ENCODE data around the gene FBXO42. TPM values are rescaled to one million over a fixed set of nuclear protein-coding genes. Genes with fewer than 3 reads are reported as not detected.

The FBXO42 gene
- polyA plus RNA-seq, 1 experiment = 15.1 TPM

GRCh38 chr1:16380868-16381267 lies 28.6 kb upstream of the FBXO42 start:
- no peak overlapping the region for H3K27ac ChIP-seq (ENCODE audit: low read depth, low read length)
- POLR2A ChIA-PET = interaction anchor here (0.6 kb wide), 1 partner anchor 14 kb away, joined by 3 read pairs; the partner anchor contains the start of gene SZRD1
- CTCF ChIA-PET = interaction anchor here (0.6 to 0.7 kb wide), 2 partner anchors 12 to 17 kb away, joined by 4 read pairs; no protein-coding TSS in a partner anchor
- DNase-seq (ENCODE audit: low read depth, low spot score) = no peak
- H3K27me3 ChIP-seq (ENCODE audit: control insufficient read depth, insufficient read depth, low read length) = no peaks in the 10 kb centered on the region
- no peak for TF ChIP-seq CTCF (IDR thresholded peaks at IDR 0.05; ENCODE audit: low read depth, low read length)
- no peaks in the 10 kb centered on the region for H3K9me3 ChIP-seq (ENCODE audit: control insufficient read depth, insufficient read depth, low read length)
- H3K4me3 ChIP-seq (ENCODE audit: low read depth, low read length) = no peak overlapping the region

- ChIA-PET CTCF (interaction anchor here (0.7 kb wide), 1 partner anchor 18 kb away, joined by 6 read pairs; no protein-coding TSS in a partner anchor), POLR2A (no interaction called here)
- H3K4me3 ChIP-seq (ENCODE audit: low read depth, low read length) = no peak overlapping the region
- H3K9me3 ChIP-seq (ENCODE audit: control insufficient read depth, insufficient read depth, low read length) = no peaks in the 10 kb centered on the region
- no peak for DNase-seq (ENCODE audit: low read depth, low spot score)
- no peaks in the 10 kb centered on the region for H3K27me3 ChIP-seq (ENCODE audit: control insufficient read depth, insufficient read depth, low read length)
- no peak overlapping the region for H3K27ac ChIP-seq (ENCODE audit: low read depth, low read length)
- no peak for TF ChIP-seq CTCF (IDR thresholded peaks at IDR 0.05; ENCODE audit: low read depth, low read length)
Measured at GRCh38 chr1:16378443-16378842, 26.2 kb upstream of the FBXO42 start.

- ChIA-PET POLR2A (no interaction called here), CTCF (interaction anchor here (0.7 kb wide), 1 partner anchor 10 kb away, joined by 11 read pairs; no protein-coding TSS in a partner anchor)
- TF ChIP-seq CTCF (IDR thresholded peaks at IDR 0.05; ENCODE audit: low read depth, low read length) = no peak
Measured at GRCh38 chr1:16376971-16377370, 24.7 kb upstream of the FBXO42 start.

GRCh38 chr1:16375521-16376340 lies 23.5 kb upstream of the FBXO42 start:
- Histone ChIP-seq H3K27ac (ENCODE audit: low read depth, low read length) (peak overlapping the region; percentile 90), H3K9me3 (ENCODE audit: control insufficient read depth, insufficient read depth, low read length) (no peaks in the 10 kb centered on the region), H3K4me3 (ENCODE audit: low read depth, low read length) (peak overlapping the region; percentile 15; the same call in 1 of the 2 replicates), H3K27me3 (ENCODE audit: control insufficient read depth, insufficient read depth, low read length) (no peaks in the 10 kb centered on the region)
- POLR2A ChIA-PET = interaction anchor here (0.5 to 1.5 kb wide), 7 partner anchors 8 to 529 kb away, joined by 3 to 10 read pairs (median 4); partner anchors contain the start of gene SZRD1
- peak; percentile 54 for DNase-seq (ENCODE audit: low read depth, low spot score)
- no peak for TF ChIP-seq CTCF (IDR thresholded peaks at IDR 0.05; ENCODE audit: low read depth, low read length)
- CTCF ChIA-PET = interaction anchor here (0.6 to 1.8 kb wide), 3 partner anchors 12 to 780 kb away, joined by 3 to 6 read pairs (median 4); no protein-coding TSS in a partner anchor

More at GRCh38 chr1:16376971-16377370, 24.7 kb upstream of the FBXO42 start:
- Histone ChIP-seq H3K4me3 (ENCODE audit: low read depth, low read length) (no peak overlapping the region), H3K9me3 (ENCODE audit: control insufficient read depth, insufficient read depth, low read length) (no peaks in the 10 kb centered on the region), H3K27ac (ENCODE audit: low read depth, low read length) (peak overlapping the region; percentile 1), H3K27me3 (ENCODE audit: control insufficient read depth, insufficient read depth, low read length) (no peaks in the 10 kb centered on the region)
- DNase-seq (ENCODE audit: low read depth, low spot score) = no peak

GRCh38 chr1:16374266-16374665 lies 22.0 kb upstream of the FBXO42 start:
- CTCF ChIA-PET = no interaction called here
- DNase-seq (ENCODE audit: low read depth, low spot score) = no peak
- POLR2A ChIA-PET = no interaction called here
- Histone ChIP-seq H3K27me3 (ENCODE audit: control insufficient read depth, insufficient read depth, low read length) (no peaks in the 10 kb centered on the region), H3K27ac (ENCODE audit: low read depth, low read length) (peak overlapping the region; percentile 21), H3K9me3 (ENCODE audit: control insufficient read depth, insufficient read depth, low read length) (no peaks in the 10 kb centered on the region), H3K4me3 (ENCODE audit: low read depth, low read length) (no peak overlapping the region)
- TF ChIP-seq CTCF (IDR thresholded peaks at IDR 0.05; ENCODE audit: low read depth, low read length) = no peak

Measured in AG04450 (cell line).